ENCODE measurements around the gene GGNBP2.
A peak's percentile ranks its signal among the peaks of the same experiment; 100 is the strongest.

Gene GGNBP2

GRCh38 chr17:36566081-36566480, 21.4 kb downstream of the GGNBP2 start:
- DNase-seq = no peak

- no peak for DNase-seq
These were observed 30.3 kb downstream of the GGNBP2 start for GRCh38 chr17:36575028-36575427.

DNA sequence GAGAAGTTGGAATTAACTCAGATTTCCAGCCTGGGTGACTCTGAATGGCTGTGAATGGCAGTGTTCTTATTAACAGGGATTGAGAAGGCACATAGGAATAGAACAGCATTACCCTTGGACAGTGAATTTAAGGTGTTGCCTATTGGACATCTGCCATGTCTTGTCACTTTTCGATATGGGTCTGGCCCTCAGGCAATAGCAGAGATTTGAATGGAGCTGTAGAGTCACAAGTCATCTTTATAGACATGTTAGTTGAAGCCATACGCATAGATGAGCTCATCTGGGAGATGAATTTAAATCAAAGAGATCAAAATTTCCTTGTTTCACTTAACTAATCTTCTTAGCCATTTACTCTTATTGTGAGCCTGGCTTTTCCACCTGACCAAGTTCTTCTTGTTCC, 32.1 kb downstream of the GGNBP2 start:
- no peak for DNase-seq

DNA sequence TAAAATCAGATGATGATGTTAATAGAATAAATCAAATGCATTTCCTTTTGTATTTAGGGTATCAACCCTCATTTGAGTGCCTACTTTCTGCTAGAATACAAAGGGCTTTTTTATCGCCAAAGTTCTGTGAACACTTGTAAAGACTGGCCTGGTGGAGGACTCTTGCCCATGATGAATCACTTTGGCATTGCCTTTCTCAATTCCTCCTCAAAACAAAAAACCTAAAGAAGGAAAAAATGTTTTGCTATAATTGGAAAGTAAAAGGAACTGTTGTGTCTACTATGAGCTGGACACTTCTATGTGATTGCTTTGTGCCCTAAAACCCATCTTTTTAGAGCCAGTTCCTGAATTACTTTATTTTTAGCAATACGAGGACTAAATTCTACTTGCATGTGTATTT, 34.0 kb downstream of the GGNBP2 start:
- no peak for DNase-seq

DNA sequence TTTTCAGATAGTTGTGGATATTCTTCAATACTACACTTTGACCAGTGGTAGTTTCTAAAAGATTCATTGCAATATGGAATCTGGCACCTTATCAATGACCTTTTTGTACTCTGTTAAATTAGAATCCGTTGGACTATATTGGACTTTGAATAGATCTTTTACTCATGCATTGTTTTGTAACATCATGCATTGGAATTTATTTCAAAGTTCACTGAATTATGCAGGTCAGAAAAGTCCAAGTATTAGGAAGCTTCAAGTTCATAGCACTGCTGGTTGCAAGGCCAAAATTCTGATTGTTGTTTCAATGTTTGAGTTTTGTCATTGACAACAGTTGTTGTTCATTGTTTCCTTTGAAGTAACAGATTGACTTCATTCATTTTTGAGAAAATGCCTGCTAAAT, 39.1 kb downstream of the GGNBP2 start:
- no peak for DNase-seq

- DNase-seq = no peak
These were observed 41.4 kb downstream of the GGNBP2 start for GRCh38 chr17:36586138-36586537.

DNA sequence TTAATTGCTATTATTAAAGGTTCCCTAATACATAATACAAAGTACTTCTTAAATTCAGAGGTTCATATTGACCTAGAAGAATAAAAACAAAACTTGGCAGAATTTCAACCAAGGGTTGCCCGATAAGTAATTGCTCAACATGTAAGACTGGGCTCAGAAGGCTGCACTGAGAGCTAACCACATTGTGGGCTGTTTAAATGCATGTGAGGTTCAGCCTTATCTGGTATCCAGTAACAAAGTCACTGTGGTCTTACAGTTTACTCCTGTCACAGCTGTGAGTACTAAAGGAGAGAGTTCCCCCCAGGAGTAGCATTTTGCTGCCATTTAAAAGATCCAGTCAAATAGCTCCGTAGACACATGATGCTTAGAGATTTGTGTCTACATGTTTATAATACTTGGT, 45.4 kb downstream of the GGNBP2 start:
- no peak for DNase-seq

GRCh38 chr17:36591434-36592315, 47.0 kb downstream of the GGNBP2 start, which contains the start of gene DHRS11:
TSS of gene DHRS11 (plus strand) at chr17:36591879. CDS start at chr17:36592010, 131 bp downstream.
- DNase-seq = peak; percentile 18

DNA sequence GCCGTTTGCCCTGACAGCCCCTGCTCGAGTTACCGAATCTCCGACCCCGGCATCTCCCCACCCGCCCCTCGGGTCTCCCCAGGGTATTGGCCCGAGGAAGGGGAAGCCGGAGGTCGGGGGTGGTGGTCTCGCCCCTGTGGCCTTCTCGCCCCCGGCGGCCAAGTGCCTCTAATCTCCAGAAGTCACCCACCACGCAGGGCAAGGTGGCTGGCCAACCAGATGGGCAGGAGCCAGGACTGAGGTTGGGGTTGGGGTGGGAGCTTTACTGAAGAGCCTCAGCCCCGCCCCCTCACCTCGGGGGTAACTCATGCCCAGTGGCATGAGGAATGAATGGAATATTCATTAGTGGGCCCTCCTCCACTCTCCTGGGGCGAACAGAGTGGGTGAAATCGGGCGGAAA, 47.6 kb downstream of the GGNBP2 start:
- no peak for DNase-seq

DNA sequence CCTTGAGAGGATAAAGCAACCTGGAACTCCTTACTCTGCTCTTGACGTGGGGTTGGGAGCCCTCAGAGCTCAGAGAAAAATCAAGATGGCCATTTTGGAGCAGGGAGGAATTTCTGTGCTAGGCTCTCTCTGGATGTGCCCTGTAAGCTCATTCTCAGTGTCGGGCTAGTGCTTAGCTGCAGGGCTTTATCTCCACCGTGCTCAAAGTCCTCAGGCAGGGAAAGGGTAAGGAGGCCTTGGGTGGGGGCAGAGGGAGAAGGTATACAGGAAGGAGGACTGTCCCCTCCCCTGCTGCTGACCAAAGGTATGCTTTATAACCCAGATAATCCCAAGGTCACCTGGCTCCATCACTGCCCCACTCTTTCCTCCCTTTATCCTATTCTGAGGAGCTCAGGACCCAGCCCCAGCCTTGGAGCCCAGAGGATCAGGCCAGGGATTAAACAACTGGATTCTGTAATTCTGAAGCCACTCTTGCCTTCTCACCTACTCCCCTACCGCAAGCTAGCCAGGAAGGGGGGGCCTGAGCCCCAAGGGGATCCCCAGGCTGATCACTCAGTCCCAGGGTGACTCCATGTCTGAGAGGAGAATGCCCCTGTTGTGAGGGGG, 48.1 kb downstream of the GGNBP2 start:
- DNase-seq = peak; percentile 28

DNA sequence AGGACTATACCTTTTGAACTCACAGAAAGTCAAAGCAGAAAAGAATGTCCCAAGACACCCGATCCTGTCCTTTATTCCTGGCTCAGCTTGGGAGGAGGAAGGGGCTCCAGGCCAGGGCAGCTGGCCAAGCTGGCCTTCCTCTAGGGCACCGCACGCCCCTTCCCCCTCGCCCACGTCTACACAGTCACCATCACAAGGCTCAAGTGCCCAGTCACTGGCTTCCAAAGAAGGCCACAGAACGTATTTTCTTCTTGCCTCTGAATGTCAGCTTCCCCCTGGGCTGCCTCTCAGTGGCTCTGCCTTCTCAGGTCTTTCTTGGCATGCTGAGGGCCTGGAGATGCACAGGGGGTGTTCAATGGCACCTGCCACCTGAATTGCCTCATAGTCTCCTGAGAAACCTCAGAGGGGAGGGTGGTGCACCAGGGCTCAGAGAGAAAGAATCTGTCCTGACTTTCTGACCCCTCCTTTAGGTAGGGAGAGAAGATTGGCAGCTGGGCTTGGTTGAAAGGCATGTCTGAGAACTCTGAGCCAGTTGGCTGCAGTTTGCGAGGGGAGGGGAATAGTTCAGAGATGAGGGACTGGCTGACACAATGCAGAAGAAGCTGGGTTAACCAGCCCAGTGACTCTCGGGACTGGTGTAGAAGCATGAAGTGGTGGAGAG, 49.1 kb downstream of the GGNBP2 start:
- no peak for DNase-seq

DNA sequence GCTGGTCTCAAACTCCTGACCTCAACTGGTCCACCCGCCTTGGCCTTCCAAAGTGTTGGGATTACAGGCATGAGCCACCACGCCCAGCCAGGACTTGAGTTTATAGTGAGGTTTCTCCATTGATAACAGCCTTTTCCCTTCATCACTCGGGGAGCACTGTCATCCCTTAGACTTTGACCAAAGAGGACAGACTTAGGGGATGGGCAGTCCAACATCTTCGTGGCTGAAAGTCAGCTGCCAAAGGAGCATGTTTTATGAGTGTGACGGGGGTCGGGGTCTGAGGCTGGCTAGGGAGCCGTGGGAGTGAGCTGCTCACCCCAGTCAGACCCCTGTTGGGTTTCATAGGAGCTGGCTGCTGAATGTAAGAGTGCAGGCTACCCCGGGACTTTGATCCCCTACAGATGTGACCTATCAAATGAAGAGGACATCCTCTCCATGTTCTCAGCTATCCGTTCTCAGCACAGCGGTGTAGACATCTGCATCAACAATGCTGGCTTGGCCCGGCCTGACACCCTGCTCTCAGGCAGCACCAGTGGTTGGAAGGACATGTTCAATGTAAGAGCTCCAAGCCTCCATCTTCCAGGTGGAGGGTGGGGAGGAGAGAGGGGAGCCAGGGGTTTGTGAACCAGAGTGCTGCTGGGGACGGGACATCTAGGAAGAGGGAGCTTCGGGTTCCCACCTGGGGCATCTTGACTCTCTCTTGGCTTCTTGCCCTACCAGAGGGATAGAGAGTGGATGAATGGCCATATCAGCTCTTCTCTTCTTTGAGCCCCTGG, 50.1 kb downstream of the GGNBP2 start:
- no peak for DNase-seq

GRCh38 chr17:36597226-36597625, 52.5 kb downstream of the GGNBP2 start:
- DNase-seq = no peak

DNA sequence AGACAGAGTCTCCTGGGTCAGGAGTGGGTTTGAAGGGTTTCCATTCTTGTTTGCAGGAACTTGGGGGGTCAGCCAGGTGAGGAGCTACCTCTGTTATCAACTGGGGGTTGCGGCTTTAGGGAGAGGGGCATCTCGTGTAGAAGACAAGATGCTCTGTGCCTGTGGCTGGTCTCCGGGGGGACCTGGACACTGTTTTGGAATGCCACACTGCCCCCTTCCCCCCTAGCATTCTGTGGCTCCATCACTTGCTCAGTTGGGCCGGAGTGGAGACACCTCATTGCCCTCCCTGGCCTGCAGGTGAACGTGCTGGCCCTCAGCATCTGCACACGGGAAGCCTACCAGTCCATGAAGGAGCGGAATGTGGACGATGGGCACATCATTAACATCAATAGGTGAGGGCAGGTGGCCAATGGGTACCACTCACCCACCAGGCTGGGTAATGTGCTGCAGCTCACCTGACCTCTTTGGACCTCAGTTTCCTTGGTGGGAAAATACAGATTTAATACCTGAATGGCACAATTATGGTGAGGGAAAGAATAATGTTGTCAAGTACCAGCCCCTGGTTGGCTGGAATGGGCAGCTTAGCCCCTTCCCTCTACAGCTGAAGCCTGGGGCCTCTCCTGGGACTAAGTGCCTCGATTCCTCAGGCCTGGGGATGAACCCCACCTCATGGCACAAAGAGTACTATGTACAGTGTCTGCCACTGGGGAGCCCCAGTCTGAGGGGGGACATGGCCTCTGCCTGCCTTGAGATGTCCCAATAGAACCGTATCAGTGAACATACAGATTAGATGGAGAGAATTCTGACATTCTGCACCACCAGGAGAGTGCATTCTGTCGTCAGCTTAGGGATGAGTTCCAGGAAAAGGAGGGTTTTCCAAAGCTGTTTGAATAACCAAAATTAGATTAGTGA, 53.4 kb downstream of the GGNBP2 start:
- DNase-seq = no peak

DNA sequence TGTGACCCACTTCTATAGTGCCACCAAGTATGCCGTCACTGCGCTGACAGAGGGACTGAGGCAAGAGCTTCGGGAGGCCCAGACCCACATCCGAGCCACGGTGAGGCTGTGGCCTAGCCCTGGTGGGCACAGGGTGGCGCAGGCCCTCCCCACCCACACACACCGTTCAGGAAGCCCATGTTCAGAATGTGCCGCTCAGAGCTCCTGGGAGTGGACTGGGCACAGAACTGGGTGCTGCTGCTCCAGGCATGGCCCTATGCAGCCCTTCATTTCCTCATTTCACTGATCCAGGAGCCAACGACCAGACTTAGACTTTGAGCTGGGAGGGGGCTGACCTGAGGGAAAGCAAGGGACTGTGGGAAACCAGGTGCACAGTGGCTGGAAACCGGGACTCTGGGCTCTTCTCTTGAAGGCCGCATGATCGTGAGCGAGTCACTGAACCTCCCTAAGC, 54.3 kb downstream of the GGNBP2 start:
- DNase-seq = no peak

DNA sequence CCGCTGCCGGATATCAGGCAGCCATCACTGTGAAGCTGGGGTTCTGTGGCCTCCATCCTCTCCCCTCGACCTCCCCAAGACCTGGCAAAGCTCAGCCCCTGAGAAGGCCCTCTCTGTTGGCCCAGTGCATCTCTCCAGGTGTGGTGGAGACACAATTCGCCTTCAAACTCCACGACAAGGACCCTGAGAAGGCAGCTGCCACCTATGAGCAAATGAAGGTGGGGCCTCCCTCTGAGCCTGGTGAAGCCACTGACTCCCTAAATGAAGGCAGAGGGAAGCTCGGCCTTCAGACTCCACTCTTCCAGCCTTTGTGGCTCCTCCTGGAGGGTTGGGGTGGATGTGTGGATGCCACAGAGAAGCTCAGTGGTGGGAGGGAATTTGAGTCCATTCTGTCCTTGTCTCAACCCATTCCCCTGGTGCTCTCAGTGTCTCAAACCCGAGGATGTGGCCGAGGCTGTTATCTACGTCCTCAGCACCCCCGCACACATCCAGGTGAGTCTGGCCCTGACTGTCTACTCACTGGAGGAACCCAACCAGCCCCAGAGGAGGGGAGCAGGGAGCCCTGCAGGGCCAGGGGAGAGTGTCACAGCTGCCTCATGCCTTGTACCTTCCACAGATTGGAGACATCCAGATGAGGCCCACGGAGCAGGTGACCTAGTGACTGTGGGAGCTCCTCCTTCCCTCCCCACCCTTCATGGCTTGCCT, 55.0 kb downstream of the GGNBP2 start:
- no peak for DNase-seq

GRCh38 chr17:36600465-36600864, 55.7 kb downstream of the GGNBP2 start:
- no peak for DNase-seq

DNA sequence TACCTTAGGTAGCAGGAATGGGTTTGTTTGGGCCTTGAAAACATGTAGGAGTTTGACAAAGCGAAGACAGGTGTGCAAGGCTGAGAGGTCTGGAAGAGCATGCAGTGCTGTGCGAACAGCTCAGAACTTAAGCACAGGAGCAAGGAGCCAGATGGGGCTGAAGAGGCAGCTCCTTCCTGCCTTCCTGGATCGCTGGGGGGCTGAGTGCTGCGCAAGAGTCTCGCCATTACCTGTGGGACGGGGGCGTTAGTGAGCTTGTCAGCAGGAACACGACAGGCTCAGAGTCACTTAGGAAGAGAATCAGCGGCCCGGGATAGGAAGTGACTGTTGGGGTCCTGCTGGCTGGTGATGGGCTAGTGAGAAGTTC, 56.2 kb downstream of the GGNBP2 start:
- no peak for DNase-seq

- peak; percentile 11 for DNase-seq
These were observed 56.7 kb downstream of the GGNBP2 start, which contains the start of gene MRM1 for GRCh38 chr17:36601303-36602029. TSS of gene MRM1 (plus strand) at chr17:36601583. CDS start at chr17:36601811, 228 bp downstream.

DNA sequence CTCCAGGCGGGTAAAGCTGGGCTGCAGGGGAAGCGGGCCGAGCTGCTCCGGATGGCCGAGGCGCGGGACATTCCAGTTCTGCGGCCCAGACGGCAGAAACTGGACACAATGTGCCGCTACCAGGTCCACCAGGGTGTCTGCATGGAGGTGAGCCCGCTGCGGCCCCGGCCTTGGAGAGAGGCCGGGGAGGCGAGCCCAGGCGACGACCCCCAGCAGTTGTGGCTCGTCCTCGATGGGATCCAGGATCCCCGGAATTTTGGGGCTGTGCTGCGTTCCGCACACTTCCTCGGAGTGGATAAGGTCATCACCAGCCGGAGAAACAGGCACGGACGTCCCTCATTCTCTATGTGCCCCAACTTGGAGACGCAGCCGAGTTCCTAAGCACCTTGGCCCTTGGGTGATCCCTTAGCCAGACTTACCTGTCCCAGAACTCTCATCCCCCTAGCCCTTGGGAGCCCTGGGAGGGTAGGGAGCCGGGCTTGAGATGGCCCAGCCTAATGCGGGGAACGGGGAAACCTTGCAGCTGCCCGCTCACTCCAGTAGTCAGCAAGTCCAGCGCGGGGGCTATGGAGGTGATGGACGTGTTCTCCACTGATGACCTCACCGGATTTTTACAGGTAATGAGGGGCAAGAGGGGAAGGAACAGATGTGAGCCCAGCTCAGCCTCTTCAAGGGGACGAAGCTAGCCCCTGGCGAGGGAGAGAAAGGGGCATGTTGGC, 57.5 kb downstream of the GGNBP2 start:
- DNase-seq = no peak
